Limb (tissue), 2 donors: ENCODE results near the gene NBL1.

ENCODE experiments used
- DNase-seq, 2 donors: peaks; one replicate each; pipeline ENCODE4 v3.0.0-alpha.2; 2016; ENCODE audit errors: extremely low spot score in 2 of 2

Gene NBL1

DNA sequence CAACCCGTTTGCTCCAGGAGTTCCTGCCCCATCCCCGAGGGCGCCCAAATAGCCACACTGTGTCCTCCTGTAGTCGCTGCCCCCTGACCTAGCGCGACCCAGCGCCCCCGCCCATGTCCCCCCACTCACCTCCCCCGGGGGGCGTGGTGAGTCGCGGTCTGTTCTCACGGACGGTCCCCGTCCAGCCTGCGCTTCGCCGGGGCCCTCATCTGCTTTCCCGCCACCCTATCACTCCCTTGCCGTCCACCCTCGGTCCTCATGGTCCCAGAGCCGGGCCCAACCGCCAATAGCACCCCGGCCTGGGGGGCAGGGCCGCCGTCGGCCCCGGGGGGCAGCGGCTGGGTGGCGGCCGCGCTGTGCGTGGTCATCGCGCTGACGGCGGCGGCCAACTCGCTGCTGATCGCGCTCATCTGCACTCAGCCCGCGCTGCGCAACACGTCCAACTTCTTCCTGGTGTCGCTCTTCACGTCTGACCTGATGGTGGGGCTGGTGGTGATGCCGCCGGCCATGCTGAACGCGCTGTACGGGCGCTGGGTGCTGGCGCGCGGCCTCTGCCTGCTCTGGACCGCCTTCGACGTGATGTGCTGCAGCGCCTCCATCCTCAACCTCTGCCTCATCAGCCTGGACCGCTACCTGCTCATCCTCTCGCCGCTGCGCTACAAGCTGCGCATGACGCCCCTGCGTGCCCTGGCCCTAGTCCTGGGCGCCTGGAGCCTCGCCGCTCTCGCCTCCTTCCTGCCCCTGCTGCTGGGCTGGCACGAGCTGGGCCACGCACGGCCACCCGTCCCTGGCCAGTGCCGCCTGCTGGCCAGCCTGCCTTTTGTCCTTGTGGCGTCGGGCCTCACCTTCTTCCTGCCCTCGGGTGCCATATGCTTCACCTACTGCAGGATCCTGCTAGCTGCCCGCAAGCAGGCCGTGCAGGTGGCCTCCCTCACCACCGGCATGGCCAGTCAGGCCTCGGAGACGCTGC, 21.7 kb downstream of the NBL1 start:
- no peak for DNase-seq

DNA sequence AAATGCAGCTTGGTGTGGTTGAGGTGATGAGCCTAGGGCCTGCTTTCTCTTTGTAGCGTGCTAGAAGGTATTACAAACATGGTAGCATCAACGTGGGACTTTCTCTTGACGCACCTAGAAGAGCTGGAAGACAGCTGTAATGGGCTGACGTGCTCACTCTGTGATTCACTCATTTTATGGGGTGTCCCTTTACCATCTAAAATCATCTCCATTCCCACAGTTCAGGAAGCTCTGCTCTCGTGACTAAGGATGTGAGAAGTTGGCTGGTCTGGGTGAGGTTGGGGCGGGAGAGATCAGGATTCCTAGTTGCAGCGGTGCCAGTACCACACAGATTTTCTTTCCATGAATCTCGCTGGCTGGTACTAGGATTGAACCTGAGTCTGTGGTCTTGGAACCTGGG, 24.8 kb downstream of the NBL1 start:
- DNase-seq, result no peak

DNA sequence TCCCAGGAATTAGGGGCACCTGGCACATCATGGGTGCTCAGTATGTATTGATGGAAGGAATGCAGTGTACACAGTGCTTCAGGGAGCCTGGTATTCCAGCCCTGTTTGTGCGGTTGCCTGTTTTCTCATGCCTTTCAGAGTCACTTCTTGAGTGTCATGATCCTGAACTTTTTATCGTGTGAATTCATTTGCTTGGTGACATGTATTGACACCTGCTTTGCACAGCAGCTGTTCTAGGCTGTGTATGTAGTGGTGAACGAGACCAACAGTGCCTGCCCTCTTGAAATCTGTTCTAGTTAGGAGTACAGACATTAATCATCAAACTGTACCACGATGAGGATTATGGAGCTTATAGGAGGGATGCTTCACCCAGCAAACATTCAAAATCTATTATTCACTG, 26.7 kb downstream of the NBL1 start:
- DNase-seq, result no peak

DNA sequence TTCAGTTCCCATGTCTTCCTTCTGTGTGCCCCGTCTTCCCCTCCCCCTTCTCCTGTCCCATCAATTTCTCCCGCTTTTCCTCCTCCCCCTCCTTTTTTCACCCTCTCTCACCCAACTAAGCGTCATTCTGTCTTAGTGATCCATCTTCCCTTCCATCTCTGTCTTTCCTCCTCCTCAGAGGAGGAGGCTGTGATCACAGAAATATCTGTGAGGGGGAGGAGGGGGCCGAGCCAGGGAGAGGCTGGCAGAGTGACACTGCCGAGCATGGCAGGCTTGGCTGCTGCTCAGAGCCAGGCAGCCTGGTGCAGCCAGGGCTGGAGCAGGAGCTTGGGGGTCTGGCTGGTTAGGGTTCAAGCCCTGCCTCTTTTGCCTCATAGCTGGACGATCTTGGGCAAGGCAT, 28.1 kb downstream of the NBL1 start:
- DNase-seq, result no peak

DNA sequence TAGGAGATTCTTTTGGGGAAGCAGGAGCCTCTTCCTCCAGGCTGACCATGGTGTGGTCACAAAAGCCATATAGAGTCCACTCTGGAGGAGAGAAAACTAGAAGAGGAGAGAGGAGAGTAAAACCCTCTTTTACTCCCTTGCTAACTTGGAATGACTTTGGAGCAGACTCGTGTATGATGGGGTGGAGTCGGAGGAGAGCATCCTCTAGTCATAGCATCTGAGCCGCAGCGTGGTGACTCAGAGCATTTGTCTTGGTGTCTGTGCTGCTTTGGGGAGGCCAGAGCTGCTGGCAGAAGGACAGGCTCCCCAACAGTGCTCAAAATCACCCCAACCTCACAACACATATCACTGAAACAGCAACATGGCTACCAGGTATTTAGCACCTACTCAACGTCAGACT, 31.7 kb downstream of the NBL1 start:
- DNase-seq, result no peak

DNA sequence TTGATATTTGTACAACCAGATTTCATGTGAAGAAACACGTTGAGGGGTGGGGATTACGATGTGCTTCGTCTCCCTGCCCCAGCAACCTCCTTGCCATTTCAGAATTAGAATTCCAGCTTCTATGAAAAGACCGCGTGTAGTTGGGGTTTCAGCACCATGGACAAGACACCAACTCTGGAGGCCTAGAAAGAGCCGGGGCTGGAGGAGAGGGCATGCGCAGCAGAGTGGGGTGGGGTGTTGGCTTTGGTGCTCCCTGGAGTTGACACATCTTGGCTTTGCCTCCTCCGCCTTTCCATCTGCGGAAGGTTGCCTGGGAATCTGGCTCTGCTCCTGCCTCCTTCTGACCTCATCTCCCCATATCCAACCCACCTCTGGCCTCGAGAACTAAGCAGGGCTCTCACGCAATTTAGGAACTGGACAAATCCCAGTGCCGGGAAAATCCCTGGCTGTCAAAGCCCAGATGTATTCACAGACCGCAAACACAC, 32.4 kb downstream of the NBL1 start:
- peak; percentile 61 to 76 for DNase-seq

DNA sequence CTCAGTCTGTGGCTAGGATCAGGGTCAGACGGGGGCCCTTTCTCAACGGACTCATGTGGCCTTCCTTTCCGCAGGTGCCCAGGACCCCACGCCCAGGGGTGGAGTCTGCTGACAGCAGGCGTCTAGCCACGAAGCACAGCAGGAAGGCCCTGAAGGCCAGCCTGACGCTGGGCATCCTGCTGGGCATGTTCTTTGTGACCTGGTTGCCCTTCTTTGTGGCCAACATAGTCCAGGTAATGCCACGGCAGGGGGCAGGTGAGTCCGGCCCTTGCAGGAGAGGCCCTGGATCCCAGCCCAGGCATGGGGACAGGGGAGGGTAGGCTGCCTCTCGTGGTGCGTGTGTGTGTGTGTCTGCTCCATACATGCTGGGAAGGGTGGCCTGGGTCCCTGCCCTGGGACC, 34.4 kb downstream of the NBL1 start:
- no peak for DNase-seq

DNA sequence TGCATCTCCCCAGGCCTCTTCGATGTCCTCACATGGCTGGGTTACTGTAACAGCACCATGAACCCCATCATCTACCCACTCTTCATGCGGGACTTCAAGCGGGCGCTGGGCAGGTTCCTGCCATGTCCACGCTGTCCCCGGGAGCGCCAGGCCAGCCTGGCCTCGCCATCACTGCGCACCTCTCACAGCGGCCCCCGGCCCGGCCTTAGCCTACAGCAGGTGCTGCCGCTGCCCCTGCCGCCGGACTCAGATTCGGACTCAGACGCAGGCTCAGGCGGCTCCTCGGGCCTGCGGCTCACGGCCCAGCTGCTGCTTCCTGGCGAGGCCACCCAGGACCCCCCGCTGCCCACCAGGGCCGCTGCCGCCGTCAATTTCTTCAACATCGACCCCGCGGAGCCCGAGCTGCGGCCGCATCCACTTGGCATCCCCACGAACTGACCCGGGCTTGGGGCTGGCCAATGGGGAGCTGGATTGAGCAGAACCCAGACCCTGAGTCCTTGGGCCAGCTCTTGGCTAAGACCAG, 34.9 kb downstream of the NBL1 start:
- DNase-seq, result no peak

DNA sequence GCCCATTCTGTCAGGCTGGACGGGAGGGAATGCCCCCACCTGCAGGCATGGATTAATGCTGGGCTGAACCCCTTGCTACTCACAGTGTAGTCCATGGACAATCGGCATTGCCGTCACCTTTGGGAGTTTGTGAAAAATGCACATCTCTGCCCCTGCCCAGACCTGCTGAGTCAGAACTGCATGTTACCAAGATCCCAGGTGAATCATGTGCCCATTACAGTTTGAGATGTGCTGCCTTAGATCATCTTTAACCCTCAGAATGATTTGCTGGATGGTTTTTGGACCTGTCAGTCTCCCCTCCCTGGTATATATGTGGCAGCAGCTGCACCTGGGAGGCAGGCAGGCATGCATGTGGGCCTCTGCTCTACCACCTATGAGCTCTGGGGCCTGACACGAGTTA, 35.6 kb downstream of the NBL1 start:
- no peak for DNase-seq

DNA sequence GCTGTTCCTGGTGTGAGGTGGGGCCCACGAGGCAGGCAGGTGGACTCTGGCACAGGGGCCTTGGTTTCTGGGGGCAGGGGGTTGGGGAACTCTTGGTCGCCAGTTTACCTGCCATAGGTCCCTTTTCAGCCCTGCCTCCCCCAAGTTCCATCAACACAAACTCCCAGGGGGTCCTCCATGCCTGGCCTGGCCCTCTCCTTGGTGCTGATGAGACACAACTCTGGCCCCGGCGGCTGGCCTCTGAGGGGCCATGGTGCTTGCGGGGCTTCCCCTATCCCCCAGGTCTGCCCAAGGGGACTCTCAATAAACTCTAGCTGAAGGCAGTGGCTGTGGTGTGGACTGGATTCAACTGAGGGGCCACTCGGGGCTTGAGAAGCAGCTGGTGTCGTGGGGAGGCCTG, 36.5 kb downstream of the NBL1 start:
- no peak for DNase-seq

DNA sequence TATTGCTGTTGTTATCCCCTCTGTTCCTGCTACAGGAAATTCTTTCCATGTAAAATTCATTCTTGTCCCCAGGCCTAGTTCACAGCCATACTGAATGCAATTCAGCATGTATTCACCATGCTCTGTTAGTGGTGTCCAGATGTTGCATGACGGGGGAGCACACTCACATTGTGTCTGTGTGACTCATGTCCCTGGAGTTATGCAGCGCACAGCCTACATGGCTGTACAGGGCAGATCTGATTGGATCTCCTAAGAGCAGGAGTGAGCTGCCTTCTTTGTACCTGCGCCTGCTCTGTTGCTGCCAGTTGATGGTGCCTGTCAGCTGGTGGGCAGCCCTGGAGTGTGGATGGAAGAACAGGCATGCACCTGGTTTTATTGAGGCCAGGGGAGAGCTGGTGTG, 38.1 kb downstream of the NBL1 start:
- no peak for DNase-seq

DNA sequence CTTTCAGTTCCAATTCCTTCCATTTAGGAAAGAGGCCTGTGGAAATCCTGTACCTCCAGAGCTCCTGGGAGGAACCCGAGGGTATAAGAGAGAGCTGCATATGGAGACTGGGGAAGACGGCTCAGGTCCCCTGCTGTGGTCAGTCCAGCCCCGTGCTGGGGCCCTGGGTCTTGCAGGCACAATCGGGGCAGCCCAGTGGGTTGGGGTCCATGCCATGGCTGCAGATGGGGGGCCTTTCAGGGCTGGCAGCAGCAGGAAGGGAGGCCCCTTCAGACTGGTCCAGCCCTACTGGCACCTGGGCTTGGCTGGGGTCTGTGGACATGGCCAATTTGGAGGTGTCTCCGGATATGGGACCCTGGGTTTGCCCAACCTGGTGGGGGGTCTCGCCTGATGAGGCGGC, 38.8 kb downstream of the NBL1 start:
- no peak for DNase-seq

DNA sequence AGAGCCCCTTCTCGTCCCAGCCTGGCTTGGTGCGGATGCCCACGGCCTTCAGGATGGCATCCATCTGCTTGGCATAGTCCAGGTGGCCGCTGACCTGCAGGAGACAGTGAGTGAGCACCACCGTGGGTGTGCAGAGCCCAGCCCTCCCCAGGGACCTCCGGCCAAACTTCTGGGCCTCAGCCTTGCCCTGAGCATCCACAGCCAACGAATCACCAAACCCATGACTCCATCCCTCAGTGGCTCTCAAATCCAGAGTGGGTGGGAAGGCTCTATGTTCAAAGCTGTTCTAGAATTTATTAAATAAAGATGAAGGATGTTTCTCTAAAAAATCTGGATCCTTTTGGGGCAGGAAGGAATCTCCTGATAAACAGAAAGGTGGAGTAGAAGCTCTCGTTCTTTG, 39.2 kb downstream of the NBL1 start:
- no peak for DNase-seq

DNA sequence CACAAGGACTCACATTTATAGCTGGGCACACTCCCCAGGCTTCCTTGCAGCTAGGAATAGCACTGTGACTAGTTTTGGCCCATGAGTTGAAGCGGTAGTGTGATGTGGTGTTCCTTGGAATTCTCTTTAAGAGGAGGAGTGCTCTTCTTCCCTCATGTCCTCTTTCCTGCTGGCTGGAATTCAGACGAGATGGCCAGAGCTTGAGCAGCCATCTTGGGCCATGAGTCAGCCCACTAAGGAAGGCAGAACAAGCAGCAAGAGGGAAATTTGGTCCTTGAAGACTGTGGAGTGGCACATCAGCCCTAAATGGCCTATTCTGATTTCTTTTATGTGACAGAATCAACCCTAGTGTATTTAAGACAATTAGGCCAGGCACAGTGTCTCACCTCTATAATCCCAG, 40.6 kb downstream of the NBL1 start:
- no peak for DNase-seq

DNA sequence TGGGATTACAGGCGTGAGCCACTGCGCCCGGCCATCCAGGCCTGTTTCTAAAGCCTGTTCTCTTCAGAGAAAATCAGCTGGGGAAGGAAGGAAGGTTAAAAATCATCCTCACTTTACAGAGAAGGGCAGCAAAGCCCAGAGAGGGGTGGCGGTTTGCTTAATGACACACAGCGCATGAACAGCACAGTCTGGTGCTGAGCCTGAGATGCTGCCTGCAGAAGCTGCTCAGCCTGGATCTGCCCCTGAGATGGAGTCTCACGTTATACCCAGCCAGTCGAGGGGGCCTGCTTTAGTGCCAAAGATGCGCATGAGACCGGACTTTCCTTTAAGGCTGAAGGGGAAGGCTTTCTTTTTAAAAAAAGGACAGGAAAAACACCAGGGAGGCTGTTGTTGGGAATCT, 41.9 kb downstream of the NBL1 start:
- no peak for DNase-seq

DNA sequence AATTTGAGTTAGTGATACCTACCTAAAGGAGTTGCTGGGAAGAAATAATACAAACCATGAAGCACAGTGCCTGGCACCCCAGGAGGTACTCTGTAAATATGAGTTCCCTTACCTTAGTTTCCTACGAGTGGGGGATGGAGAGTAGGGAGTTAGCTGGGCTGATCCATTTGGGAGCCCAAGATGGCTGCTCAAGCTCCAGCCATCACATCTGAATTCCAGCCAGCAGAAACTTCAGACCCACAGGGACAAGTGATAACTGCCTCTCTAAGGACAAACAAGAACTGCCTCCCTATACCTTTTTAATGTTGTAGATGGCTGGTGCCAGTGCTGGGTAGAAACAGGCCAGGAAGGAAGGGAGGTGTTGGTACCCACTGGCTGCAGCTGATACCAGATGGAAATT, 43.3 kb downstream of the NBL1 start:
- no peak for DNase-seq

DNA sequence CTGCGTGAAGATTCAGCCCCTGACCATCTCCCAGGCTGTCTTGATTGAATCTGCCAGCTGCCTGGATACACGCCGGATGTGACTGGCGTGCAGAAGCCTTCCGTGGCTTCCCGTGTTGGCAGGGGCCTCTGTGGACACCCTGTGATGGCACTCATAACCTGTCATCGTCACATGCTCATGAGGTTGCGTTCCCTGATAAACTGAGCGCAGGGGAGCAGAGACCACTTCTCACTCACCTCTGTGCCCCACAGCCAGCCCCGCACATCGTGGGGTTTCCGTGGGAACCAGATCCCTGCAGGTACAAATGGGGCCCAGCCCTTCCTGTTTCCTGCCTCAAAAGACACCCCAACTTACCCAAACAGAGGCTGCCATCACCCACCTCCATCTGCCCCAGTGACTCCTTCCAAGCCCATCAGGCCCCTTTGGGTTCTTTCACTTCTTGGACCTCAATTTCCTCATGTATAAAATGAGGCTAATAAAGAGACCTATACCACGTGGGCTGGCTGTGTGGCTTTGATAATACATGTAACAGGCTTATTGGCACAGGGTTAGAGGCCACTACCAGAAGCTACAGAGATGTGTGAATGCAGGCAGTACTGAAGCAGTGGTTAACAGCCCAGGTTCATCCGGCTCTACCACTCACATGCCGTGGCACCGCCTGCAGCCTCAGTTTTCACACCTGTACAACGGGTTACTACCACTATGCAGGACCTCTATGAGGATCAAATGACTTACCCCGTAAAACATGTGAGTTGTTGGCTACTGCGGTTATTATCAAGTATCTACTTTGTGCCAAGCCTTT, 44.1 kb downstream of the NBL1 start:
- no peak for DNase-seq

DNA sequence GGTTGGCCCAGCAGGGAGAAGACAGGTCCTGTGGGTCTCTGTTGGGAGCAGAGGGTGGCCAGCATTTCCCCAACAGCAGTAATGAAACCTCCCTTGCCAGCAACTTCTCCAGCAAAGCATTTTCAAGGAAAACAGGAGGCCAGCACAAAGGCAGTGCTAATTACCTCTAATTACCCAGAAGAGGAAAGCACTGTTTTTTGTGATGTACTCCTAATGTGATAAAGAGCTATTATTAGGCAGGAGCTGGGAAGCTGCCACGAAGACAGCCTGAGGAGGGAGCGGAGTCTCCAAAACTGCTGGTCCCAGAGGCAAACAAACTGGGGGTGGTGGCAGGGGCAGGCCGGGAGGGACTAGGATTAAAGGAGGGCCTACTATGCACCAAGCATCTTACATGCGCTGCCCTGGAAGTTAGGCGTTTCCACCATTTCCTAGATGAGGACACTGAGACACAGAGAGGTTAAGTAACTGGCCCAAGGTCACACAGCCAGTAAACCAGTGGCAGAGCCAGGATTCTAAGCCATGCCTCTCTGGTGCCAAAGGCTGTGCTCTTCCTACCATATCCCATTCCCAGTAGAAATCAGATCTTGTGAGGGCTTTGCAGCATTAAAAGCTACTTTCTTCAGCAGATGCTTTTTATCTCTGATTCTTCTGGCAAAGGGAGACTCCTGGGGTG, 45.1 kb downstream of the NBL1 start:
- DNase-seq, result no peak

DNA sequence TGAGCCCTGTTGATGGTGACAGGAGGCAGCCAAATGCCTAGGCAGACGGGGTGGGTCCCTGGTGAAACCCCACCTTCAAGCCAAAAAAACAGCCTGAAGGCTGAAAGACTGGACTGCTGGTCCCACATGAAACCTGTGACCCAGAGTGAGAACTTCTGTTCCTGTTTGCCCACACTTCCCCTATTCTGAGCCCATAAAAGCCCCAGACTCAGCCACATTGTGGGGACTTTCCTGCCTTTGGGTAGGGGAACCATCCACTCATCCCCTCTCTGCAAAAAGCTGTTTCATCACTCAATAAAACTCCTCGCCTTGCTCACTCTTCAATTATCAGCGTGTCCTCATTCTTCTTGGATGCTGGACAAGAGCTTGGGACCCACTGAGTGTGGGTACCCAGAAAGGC, 45.7 kb downstream of the NBL1 start:
- DNase-seq, result no peak

DNA sequence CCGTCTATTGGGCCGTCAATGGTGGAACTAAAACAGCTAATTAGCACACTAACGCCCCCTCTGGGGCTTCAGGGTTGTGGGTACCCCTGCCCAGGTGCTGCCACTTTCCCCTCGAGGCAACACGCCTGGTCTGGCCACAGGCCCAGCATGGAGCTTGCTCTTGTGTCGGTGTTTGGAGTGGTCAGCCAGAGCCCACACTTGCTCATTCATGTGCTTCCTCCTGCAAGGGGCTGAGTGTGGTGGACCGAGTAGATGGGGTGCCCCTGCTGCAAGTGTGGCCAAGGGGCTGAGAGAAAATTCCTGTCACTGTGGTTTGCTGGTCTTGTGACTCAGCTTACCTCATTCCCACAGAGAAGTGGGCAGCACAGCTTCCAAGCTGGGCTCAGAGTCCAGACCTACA, 46.2 kb downstream of the NBL1 start:
- DNase-seq, result no peak

DNA sequence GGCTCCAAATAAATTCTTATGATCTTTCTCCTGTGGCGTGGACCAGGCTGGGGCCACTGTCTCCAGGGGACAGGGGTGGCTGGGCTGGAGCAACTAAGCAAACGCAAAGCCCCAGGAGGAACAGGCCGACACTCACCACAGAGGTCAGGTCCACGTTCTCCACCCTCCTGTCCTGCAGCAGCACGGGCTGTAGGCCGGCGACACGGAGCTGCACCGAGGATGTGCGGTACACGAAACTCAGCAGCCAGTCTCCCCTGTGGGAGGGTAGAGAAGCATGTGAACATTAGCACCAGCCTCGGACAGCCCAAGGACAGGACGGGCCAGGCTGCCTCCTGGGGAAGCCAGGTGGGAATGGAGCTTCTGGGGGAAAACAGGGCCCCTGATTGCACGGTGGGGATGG, 50.2 kb downstream of the NBL1 start:
- no peak for DNase-seq

DNA sequence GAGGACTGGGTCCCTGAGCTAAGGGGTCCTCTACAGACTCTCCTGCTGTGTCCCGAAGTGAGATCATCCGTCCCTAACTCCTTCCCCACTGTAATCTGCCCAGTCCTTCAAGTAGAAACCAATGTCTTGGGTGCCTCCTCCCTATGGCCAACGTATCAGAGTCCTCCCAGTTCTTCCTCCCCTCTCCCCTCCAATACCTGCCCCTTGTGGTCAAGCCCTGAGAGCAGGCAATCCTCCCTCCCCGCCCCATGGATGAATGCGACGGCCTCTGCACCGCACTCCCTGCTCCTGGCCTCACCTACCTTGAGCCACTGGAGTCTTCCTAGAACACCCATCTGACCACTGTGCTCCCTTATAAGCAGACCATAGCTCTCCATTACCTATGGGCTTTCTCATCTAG, 51.7 kb downstream of the NBL1 start:
- DNase-seq, result no peak
